Skin of body (tissue), 2 donors: ENCODE data around the gene DDX42. TPM values are rescaled to one million over a fixed set of nuclear protein-coding genes. Genes with fewer than 3 reads are reported as not detected.

ENCODE experiments used
- DNase-seq: peaks from one replicate; lab custom pipeline; 2025; lab: John Stamatoyannopoulos, UW
- total RNA-seq: library from RNA; depleted of rRNA; stranded (reverse); fragments of >200 nt; gene quantifications from one replicate; pipeline ENCODE4 v1.2.3, GENCODE V29; 2014

DDX42 gene, protein sequence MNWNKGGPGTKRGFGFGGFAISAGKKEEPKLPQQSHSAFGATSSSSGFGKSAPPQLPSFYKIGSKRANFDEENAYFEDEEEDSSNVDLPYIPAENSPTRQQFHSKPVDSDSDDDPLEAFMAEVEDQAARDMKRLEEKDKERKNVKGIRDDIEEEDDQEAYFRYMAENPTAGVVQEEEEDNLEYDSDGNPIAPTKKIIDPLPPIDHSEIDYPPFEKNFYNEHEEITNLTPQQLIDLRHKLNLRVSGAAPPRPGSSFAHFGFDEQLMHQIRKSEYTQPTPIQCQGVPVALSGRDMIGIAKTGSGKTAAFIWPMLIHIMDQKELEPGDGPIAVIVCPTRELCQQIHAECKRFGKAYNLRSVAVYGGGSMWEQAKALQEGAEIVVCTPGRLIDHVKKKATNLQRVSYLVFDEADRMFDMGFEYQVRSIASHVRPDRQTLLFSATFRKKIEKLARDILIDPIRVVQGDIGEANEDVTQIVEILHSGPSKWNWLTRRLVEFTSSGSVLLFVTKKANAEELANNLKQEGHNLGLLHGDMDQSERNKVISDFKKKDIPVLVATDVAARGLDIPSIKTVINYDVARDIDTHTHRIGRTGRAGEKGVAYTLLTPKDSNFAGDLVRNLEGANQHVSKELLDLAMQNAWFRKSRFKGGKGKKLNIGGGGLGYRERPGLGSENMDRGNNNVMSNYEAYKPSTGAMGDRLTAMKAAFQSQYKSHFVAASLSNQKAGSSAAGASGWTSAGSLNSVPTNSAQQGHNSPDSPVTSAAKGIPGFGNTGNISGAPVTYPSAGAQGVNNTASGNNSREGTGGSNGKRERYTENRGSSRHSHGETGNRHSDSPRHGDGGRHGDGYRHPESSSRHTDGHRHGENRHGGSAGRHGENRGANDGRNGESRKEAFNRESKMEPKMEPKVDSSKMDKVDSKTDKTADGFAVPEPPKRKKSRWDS
- total RNA-seq = 124 TPM

DNA sequence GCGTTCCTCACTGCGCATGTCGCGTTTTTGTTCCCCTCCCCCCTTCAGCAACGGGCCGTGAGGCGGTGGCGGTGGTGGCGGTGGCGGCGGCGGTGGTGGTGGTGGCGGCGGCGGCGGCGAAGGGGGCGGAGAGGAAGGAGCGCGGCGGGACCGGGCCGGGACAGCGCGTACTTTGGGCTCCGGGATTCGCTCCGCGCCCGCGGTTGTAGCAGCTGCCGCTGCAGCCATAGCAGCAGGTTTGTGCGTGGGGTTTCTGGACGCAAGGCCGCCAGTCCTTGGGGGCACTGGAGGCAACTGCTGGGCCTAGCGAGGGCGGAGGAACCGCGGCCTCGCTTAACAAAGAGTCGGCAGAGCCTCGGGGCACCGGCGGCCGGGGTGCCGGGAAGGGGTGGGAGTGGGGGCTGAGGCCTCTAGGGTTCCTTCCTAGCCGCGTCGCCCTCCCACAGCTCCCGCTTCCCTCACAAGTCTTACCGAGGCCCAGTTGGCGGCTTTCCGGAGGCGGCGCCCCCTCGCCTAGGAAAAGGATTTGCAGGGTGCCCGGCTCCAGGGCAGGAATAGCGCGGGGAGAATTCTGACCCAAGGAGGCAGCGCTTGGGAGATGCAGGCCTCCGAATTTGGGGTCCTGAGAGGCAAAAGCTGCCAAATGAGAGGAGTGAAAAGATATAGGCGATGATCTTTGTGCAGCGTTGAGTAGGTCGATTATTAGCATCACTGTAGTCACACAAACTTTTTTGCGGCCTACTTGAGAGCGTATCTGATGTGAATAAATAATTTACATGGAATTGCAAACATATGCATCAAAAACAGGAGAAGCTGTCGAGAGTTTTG is at the start of gene DDX42:
Gene DDX42 (plus strand): TSS at position 30 of the 828 bp plus-strand sequence. CDS start 12,880 bp downstream, outside the sequence.
- DNase-seq = peak; percentile 32

DNA sequence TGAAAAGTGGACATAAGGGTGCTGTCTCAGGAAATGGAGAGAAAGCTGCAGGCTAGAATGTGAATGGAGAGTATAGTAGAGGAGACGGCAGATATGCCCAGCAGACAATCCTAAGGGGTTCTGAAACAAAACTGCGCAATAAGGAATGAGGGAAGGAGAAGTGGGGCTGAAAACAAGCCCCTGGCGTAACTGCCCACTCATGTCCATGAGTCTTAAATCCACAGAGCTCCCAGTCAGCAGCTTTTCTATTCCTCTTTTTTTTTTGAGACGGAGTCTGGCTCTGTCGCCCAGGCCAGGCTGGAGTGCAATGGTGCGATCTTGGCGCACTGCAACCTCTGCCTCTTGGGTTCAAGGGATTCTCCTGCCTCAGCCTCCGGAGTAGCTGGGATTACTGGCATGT is 38.3 kb upstream of the DDX42 start:
- no peak for DNase-seq

DNA sequence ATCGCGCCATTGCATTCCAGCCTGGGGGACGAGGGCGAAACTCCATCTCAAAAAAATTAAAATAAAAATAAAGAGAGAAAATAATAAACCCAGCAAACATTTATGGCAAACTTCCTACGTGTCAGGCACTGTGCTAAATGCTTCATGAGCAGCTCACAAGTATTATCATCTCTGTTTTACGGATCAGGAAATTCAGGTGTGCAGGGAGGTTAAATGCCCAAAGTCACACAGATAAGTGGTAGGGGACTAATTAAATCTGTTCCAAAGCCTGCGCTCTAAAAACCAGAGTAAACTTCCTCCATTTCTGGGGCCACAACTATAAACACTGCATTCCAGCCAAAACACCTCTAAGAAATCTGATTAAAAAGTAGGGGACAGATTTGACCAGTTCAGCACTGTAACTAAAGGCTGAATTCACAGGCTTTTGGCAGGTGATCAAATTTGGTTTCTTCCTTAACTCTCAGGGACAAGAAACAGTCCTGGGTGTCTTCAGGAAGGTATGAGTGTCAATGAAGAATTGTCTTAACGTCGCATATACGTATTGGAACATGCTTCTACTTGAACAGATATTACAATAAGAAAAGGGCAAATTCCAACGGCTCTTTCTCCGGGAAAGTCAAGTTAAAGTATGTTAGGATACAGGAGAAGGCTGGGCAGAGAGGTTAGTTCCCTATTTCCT is 33.4 kb upstream of the DDX42 start:
- DNase-seq = no peak

DNA sequence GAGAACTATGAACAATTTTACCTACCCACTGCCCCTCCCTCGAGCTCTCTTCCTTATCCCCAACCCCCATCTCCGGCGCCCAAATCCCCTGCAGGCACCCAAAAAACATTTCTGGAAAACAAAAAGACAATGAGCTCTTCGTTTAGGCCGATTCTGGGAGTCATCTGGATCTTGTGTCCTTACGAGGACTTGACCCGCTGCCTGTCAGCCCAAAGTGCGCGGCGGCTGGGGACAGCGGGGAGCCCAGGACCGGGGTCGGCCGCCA is 32.9 kb upstream of the DDX42 start:
- DNase-seq = peak; percentile 19

DNA sequence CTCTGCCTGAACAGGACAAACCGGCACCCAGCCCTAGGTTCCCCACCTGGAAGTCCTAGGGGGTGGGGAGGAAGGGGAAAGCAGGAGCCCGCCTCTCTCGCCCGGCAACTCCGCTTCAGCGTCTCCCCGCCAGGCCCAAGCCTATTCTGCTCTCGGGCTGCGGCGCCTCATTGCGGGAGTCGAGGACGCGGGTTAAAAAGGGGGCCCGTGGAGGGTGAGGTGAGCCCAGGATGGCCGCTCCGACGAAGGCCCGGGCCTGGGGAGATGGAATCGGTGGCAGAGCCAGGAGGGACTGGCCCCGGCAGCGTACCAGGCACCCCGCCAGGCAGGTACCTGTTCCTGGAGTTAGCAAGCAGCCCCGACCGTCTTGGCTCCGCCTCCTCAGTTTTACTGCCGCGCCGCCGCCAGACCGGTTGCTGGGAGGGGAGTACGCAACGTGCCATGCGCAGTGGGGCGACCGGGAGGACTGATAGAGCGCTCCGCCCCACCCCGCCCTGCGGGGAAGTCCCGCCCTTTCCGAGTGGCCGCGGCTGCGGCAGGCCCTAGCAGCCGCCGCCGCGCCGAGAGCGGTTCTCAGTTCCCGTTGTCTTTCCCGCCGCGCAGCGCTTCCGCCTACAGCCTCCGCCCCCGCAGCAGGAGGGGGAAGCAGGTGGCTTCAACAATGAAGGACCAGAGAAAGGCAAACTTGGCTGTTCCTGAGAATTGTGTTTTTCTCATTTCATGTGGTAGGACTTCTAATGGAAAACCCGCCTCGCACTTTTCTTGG is 32.4 kb upstream of the DDX42 start, which contains the start of gene STRADA:
Gene STRADA (minus strand): TSS at position 392 of the 766 bp plus-strand sequence. CDS start 13,430 bp downstream, outside the sequence.
- peak; percentile 98 for DNase-seq

DNA sequence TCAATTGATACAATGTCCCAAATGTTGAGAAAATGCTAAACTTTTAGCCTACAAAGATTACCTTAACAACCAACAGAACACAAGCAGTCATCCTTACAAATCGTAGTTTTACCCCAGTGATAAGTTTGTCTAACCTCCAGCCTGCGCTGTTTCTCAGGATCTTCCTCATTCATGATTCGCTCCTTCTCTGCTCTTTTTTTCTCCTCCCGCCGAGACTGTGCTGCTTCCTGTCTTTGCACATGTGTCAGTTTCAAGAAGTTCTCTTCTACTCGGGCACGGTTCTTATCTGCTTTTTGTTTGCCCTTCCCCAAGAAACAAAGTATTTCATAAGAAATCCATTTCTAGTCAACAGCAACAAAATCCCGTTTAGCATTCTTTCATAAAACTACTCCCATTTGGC is 22.2 kb upstream of the DDX42 start:
- DNase-seq = no peak

DNA sequence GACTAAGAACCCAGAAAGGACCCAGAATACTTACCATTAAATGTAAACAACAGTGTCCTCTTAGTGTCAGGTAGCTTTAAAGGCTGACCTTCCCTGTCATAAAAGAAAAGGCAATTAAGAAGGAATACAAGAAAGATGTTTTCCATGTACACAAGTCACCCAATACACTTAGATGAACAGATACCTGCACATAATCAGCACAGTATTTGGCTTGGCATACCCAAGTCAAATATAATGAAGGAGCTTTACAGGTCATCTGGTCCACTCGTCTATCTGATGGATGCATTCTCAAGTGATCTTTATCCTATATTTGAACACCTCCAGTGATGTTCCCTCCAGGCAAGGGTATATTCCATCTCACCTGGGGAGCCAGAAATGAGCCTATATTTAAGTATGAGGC is 21.3 kb upstream of the DDX42 start:
- DNase-seq = no peak

DNA sequence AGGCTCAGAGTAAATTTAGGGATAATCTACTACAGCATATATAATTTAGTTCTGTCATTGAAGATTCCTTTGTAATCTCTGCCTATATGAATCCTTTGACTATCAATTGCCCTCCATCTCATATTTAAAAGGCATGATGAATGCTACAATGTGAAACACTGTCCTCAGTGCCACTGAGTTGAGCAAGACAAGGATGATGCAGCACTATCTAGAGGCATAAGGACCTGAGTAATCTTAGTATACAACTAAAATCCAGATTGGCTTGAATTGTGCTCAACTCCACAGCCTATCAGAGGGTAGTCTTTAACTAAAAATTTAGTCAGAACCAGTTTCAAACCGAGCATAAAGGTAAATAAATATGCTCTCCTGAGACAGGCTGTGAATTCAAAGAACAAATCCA is 20.8 kb upstream of the DDX42 start:
- DNase-seq = no peak

DNA sequence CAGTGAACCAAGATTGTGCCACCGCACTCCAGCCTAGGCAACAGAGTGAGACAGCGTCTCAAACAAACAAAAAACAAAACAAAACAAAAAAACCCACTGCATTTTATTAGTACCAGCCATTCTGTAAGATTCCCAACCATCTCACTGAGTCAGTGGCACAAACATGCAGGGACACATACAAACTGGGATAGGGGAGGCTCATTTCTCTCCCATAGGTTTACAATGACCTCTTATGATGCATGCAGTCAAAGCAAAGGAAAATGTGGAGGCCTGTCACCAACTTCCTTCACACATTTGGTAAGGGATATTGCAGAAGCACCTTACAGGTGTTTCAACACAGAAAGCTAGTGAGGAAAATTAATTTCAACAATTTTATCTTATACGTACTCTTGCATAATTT is 19.9 kb upstream of the DDX42 start:
- DNase-seq = no peak

DNA sequence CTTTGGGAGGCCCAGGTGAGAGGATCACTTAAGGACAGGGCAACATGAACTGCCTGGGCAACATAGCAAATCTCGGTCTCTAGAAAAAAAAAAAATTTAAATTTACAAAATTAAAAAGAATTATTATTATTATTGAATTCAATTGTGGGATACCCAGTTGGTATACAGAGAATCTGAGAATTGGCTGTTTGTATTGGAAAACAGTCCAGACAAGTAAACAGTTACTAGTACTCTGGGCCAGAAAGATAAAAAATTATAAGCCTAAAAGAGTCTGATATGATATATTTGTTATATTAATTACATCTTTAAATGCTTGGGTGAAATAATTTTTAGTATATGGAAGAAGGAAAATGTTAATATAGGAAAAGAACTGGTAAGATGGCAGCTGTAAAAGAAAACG is 15.5 kb upstream of the DDX42 start:
- DNase-seq = no peak

DNA sequence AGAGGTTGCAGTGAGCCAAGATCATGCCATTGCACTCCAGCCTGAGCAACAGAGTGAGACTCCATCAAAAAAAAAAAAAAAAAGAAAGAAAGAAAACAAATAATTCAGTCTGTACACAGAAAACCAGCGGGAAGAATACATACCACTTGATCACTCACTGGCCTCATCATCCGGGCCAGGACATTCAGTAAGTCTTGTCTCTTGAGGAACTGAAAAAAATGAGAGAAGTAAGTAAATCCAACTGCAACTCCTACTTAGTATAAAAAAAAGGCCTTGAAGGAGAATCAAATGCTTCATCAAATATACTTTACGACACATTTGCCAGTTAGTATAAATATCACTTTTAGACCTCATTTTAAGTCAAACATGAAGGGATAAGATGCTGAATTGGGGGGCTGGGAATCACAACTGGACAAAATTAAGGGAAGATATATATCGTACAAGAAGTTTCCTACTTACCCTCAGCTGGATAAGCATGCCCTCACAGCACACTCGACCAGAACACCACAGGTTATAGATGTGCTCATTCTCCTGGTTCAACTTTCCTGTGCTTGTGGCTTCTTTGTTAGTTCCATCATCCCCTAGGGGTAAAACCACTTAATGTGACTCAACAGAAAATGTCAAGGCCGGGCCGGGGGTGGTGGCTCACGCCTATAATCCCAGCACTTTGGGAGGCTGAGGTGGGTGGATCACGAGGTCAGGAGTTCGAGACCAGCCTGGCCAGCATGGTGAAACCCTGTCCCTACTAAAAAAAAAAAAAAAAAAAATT is 13.0 kb upstream of the DDX42 start:
- DNase-seq = no peak

DNA sequence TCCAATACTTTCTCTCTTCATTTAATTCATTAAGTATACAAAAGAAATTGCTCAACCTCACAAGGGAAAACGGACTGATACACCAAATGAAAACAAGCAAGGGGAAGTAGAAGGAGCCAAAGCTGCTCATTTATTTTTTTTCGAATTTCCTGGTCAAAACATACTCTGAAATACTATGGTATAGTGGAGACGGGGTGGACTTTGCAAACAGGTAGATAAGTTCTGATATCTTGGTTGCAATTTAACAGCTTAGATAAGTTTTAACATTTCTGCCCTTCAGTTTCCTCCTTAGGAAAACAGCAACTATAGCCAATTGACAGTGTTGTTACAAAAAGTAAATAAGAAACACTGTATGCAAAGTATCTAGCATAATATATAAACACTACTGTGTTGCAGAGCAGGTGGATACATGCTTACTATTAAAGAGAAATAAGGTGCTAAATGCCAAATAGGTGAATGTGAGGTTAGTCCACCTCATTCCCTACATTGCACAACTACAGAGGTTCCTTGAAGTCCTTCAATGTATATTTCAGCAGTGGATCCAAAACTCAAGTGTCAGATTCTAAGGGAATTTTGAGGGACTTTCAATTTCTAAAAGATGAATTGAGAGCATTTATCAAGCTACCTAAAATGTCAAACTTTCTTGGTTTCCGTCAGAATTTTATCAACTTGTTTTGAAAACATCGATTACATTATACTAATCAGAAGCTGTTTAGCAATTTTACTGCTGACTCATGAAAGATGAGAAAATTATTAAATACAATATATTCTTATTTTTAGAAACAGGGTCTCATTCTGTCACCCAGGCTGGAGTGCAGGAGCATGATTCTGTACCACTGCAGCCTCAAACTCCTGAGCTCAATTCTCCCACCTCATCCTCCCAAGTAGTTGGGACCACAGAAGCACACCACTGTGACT is 11.6 kb upstream of the DDX42 start:
- DNase-seq = no peak

DNA sequence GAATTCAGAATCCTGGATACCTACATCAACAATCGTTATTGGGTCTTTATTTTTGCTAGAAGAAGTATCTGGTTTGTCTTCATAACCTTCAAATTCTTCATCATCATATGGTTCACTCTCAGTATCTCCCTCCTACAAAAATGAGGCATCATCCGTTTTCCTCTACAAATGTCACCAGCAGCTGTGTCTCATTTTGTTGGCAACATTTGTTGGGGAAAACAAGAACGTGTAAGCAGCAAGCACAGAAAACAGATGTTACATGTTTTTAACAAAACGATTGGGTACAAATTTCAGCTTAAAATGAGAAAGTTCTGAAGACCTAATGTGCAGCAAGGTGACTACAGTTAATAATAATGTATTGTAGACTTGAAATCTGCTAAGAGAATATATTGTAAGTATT is 9.3 kb upstream of the DDX42 start:
- peak; percentile 53 for DNase-seq

DNA sequence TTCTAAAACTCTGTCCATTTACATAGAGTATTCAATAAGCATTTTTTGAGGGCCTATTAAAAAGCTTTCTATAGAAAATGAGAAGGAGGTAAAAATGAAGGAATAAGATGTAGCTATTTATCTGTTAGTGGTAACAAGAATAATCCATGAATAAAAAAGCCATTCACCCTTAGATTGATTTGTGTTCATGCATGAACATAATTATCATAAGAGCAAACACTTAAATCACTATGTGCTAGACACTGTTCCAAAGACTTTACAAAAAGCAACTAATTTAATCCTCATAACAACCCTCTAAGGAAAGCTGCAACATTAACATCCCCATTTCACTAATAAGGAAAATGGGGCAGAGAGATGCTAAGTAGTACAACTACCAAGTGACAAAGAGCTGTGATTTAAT is 7.2 kb upstream of the DDX42 start:
- no peak for DNase-seq

DNA sequence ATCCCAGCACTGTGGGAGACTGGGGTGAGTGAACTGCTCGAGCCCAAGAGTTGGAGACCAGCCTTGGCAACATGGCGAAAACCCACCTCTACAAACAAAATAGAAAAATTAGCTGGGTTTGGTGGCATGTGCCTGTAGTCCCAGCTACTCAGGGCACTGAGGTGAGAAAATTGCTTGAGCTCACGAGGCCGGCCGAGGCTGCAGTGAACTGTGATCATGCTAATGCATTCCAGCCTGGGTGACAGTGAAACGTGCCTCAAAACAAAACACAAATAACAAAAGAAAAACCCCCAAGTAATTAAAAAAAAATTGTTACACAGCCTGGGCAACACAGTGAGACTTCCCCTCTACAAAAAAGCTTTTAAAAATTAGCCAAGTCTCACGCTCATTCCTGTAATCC is 5.5 kb upstream of the DDX42 start:
- DNase-seq = no peak

DNA sequence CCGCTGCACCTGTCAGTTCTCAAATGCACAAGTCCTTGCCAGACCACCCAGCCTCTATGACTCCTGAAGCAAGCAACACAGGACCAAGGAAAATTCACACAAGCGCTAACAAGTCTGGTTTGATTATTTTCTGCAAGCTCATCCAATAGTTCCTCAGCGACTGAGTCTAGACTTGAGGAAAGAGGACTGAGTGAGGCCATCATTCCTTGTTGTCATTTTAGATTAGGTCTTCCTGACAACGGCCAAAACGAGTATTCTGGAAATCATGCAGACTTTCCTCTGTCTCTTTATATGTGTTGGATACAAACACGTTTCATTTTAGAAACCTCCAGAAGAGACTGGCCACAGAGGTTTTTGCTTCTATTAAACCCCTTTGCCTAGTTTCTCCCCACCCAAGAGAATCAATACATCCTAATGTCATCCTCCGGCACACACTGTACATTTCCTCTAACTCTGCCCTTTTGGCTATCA is 1.1 kb upstream of the DDX42 start:
- peak; percentile 26 for DNase-seq

DNA sequence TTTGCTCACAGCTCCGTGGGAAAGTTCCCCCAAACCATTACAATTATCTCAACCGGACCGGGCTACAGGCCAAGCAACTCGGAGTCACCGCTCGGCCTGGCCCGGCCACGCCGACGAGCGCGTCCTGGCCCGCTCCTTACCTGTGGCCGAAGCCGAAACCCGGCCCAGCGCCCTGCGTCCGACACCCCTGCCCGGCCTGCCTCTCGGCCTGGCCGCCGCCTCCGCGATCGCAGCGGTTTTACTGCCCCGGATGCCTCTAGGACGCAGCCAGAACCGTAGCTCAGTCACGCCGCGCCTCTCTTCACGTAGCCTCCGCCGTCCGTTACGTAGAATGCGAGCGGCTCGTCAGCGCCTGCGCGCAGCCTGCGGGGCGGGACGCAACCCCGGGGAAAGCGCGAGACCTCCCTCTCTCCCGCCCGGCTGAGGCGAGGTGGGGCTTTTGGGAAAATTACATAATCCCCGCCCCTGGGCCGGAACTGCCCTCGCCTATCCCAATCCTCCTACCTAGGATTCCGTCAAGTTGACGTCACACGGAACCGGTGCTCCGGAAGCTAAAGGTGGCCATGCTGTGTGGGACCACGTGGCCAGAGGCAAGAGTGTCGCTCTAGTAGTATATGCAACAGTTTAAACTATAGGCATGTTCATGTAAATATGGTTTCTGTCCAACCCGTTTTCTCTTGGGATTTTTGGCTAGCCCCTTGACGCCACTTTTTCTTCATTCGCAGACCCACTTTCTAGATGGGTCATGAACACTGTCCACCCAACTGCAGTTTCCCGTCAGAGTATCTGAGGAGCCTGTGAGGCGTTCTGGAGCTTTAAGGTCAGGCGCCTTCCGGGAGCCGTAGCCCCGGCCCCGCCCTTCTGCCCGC is 464 bp upstream of the DDX42 start, which contains the start of gene CCDC47:
Gene CCDC47 (minus strand): TSS at position 326 of the 869 bp plus-strand sequence. CDS start 7,422 bp downstream, outside the sequence.
- DNase-seq = peak; percentile 99
